IMR-90 (cell line): ENCODE data around the gene CREB1. TPM values are rescaled to one million over a fixed set of nuclear protein-coding genes. Genes with fewer than 3 reads are reported as not detected.
"Not testable (repeated sequence)": the region's sequence is repeated elsewhere in the genome, so short reads cannot be mapped to it uniquely, and the experiment has no call there.

Experiments used
- ATAC-seq: fragments of 200-7000 bp; cut with Tn5 transposase; 2 replicates; pipeline ENCODE4 v1.9.1; 2020; ENCODE audit warnings: low read depth, mild to moderate bottlenecking, moderate library complexity
- BruUV-seq: library from RNA; stranded (reverse); fragments of 400-500 nt; replicated peaks from 2 replicates; lab custom pipeline; 2021; lab: Mats Ljungman, UMichigan
- CTCF ChIA-PET: fragments of 300-600 bp; formaldehyde crosslinking; extraction: SDS; loops from one replicate; lab custom pipeline; 2021; ENCODE audit warnings: antibody characterized with exemption; lab: Yijun Ruan, JAX
- POLR2A ChIA-PET: fragments of 300-600 bp; sonication (Branson Sonifier 250); formaldehyde crosslinking; loops from one replicate; lab custom pipeline; 2022; ENCODE audit warnings: antibody characterized with exemption; ENCODE audit not compliant: unreplicated experiment; lab: Charles Lee
- DNase-seq: peaks from one replicate; pipeline ENCODE4 v3.0.0; 2013
- H2AFZ ChIP-seq: replicated peaks from 2 replicates; pipeline ENCODE3; 2013; ENCODE audit warnings: low read length, mild to moderate bottlenecking; ENCODE audit not compliant: poor library complexity
- H2AK5ac ChIP-seq: 2 replicates; pipeline ENCODE4 v1.6.1; 2013; ENCODE audit warnings: low read depth, low read length, inconsistent platforms
- H2AK9ac ChIP-seq: replicated peaks from 2 replicates; pipeline ENCODE3; 2013; ENCODE audit warnings: mild to moderate bottlenecking, low read depth, low read length, moderate library complexity; ENCODE audit not compliant: poor library complexity
- H2BK120ac ChIP-seq: 2 replicates; pipeline ENCODE4 v1.6.1; 2013; ENCODE audit warnings: low read depth, low read length, inconsistent platforms
- H2BK15ac ChIP-seq: 3 replicates; pipeline ENCODE4 v1.6.1; 2013; ENCODE audit warnings: low read depth, low read length, inconsistent platforms
- H2BK20ac ChIP-seq: 2 replicates; pipeline ENCODE4 v1.6.1; 2013; ENCODE audit warnings: low read depth, mild to moderate bottlenecking, inconsistent platforms, low read length, moderate library complexity
- H2BK5ac ChIP-seq: 2 replicates; pipeline ENCODE4 v1.6.1; 2013; ENCODE audit warnings: mild to moderate bottlenecking, low read depth, low read length, inconsistent platforms; ENCODE audit not compliant: poor library complexity, severe bottlenecking
- H3K14ac ChIP-seq: replicated peaks from 2 replicates; pipeline ENCODE4 v1.6.1; 2013; ENCODE audit warnings: low read depth, low read length, inconsistent platforms
- H3K18ac ChIP-seq: 2 replicates; pipeline ENCODE4 v1.6.1; 2013; ENCODE audit warnings: low read depth, low read length, control low read depth
- H3K23ac ChIP-seq: 2 replicates; pipeline ENCODE4 v1.6.1; 2013; ENCODE audit warnings: low read depth, low read length, inconsistent platforms
- H3K27ac ChIP-seq: 2 replicates; pipeline ENCODE4 v1.5.1; 2013; ENCODE audit warnings: mild to moderate bottlenecking, control low read depth, low read length; ENCODE audit not compliant: insufficient read depth
- H3K27me3 ChIP-seq: 2 replicates; pipeline ENCODE4 v1.6.1; 2013; ENCODE audit warnings: low read length; ENCODE audit not compliant: control insufficient read depth, insufficient read depth
- H3K36me3 ChIP-seq: 2 replicates; pipeline ENCODE4 v1.6.1; 2013; ENCODE audit warnings: low read length, mixed read lengths; ENCODE audit not compliant: control insufficient read depth, insufficient read depth
- H3K4ac ChIP-seq: 2 replicates; pipeline ENCODE4 v1.6.1; 2013; ENCODE audit warnings: low read depth, low read length, inconsistent platforms
- H3K4me1 ChIP-seq: 2 replicates; pipeline ENCODE4 v1.6.1; 2013; ENCODE audit warnings: low read length, mixed read lengths; ENCODE audit not compliant: control insufficient read depth, insufficient read depth
- H3K4me2 ChIP-seq: 2 replicates; pipeline ENCODE4 v1.6.1; 2013; ENCODE audit warnings: low read depth, mild to moderate bottlenecking, control low read depth, low read length, moderate library complexity
- H3K4me3 ChIP-seq: 2 replicates; pipeline ENCODE4 v1.5.1; 2013; ENCODE audit warnings: low read depth, mild to moderate bottlenecking, control low read depth, low read length, moderate library complexity; ENCODE audit not compliant: insufficient read depth
- H3K56ac ChIP-seq: 2 replicates; pipeline ENCODE4 v1.6.1; 2013; ENCODE audit warnings: low read length, inconsistent platforms; ENCODE audit not compliant: insufficient read depth; ENCODE audit errors: extremely low read depth
- H3K79me1 ChIP-seq, 2 experiments: 2 replicates each; pipeline ENCODE4 v1.6.1; 2013; ENCODE audit warnings: low read length in 2 of 2, inconsistent platforms in 1 of 2, low read depth in 1 of 2
- H3K9ac ChIP-seq: 2 replicates; pipeline ENCODE4 v1.6.1; 2013; ENCODE audit warnings: low read depth, low read length, control low read depth
- H3K9me1 ChIP-seq: 2 replicates; pipeline ENCODE4 v1.6.1; 2013; ENCODE audit warnings: low read length, inconsistent platforms; ENCODE audit not compliant: insufficient read depth
- H3K9me3 ChIP-seq: 2 replicates; pipeline ENCODE4 v1.6.1; 2013; ENCODE audit warnings: low read length; ENCODE audit not compliant: control insufficient read depth, insufficient read depth
- H4K20me1 ChIP-seq: 2 replicates; pipeline ENCODE4 v1.6.1; 2013; ENCODE audit warnings: low read length, inconsistent platforms; ENCODE audit not compliant: insufficient read depth
- H4K5ac ChIP-seq: 2 replicates; pipeline ENCODE4 v1.6.1; 2013; ENCODE audit warnings: mild to moderate bottlenecking, low read depth, low read length, control low read depth
- H4K8ac ChIP-seq, 2 experiments: 2 replicates each; pipeline ENCODE4 v1.6.1; 2013; ENCODE audit warnings: low read depth in 2 of 2, low read length in 2 of 2, control low read depth in 1 of 2, inconsistent platforms in 1 of 2
- H4K91ac ChIP-seq: 2 replicates; pipeline ENCODE4 v1.6.1; 2013; ENCODE audit warnings: low read depth, low read length, inconsistent platforms; ENCODE audit not compliant: insufficient read depth
- WGBS, 2 experiments: methylation state at CpG; one replicate each; pipeline versions ENCODE4 v1.1.5 to v1.1.7; 2013; ENCODE audit warnings: missing lambda C conversion rate in 2 of 2; ENCODE audit not compliant: insufficient read length in 1 of 2; ENCODE audit errors: extremely low coverage in 2 of 2; 5-methylcytosine and 5-hydroxymethylcytosine counted together
- dilution Hi-C: fragments of 300-500 bp; cut with HindIII; formaldehyde crosslinking; loops from one replicate; pipeline ENCODE4 v1.14.3; 2018; ENCODE audit warnings: low sequenced_read_pairs; ENCODE audit not compliant: unreplicated experiment
- in situ Hi-C: fragments of 300-500 bp; cut with MboI; formaldehyde crosslinking; loops from 3 replicates; pipeline ENCODE4 v1.14.3; 2019; ENCODE audit warnings: low sequenced_read_pairs, inconsistent platforms, mixed read lengths
- intact Hi-C: fragments of 100-400 bp; cut with micrococcal nuclease; formaldehyde crosslinking; loops from 2 replicates; pipeline ENCODE4 v1.10.0; 2022
- polyA plus RNA-seq, 3 experiments: library from polyadenylated mRNA; depleted of rRNA; stranded (reverse); fragments of >200 nt; gene quantifications; 2 replicates each; pipeline ENCODE4 v1.2.3, GENCODE V29; 2012; ENCODE audit warnings: low replicate concordance in 1 of 3
- total RNA-seq: library from RNA; depleted of rRNA; stranded (reverse); fragments of >200 nt; gene quantifications from 2 replicates; pipeline ENCODE4 v1.2.3, GENCODE V29; 2012; rRNA removed

CREB1 gene
- total and polyA plus RNA-seq, 2 of the 4 experiments (the other 2 are of a cell fraction) = 22.4 to 94.5 TPM

GRCh38 chr2:207646582-207646981 lies 116.8 kb downstream of the CREB1 start:
- intact Hi-C loops, DNase-seq, H2BK15ac ChIP-seq, POLR2A ChIA-PET, H3K79me1 ChIP-seq, H3K4me2 ChIP-seq, H4K5ac ChIP-seq, H2AK9ac ChIP-seq, H4K20me1 ChIP-seq, H3K23ac ChIP-seq, H3K56ac ChIP-seq, H2BK20ac ChIP-seq, H3K4ac ChIP-seq, H2BK120ac ChIP-seq, H3K36me3 ChIP-seq, H3K4me3 ChIP-seq, H3K9ac ChIP-seq, H4K91ac ChIP-seq, BruUV-seq, H4K8ac ChIP-seq, dilution Hi-C loops, ATAC-seq, H2AFZ ChIP-seq, H3K9me3 ChIP-seq, H2AK5ac ChIP-seq, H3K27me3 ChIP-seq, H3K18ac ChIP-seq, H2BK5ac ChIP-seq, H3K14ac ChIP-seq, CTCF ChIA-PET, H3K9me1 ChIP-seq, H3K4me1 ChIP-seq, H3K27ac ChIP-seq: not testable (repeated sequence)
- no CpG with 5 or more reads among the region's 7 CpGs for WGBS, 2 experiments
- in situ Hi-C loops = loop anchor here (25.0 kb wide), 1 partner anchor 416 kb away; no protein-coding TSS in a partner anchor

Other genes starting within 250 kb of the CREB1 start
- 5.9 and 11.4 TPM in 2 replicates for gene METTL21A, start 95.4 kb downstream of the CREB1 start, total RNA-seq
- gene METTL21A, start 95.4 kb downstream of the CREB1 start, polyA plus RNA-seq (2012; rRNA removed) = 11.1 and 11.6 TPM in 2 replicates
- 5.4 and 6.7 TPM in 2 replicates for gene CCNYL1, start 181.7 kb downstream of the CREB1 start, total RNA-seq
- 5.7 and 7.3 TPM in 2 replicates for gene CCNYL1, start 181.7 kb downstream of the CREB1 start, polyA plus RNA-seq (2012; rRNA removed)
- under 0.01 TPM in 2 replicates for gene FZD5, start 239.9 kb downstream of the CREB1 start, total RNA-seq
- gene FZD5, start 239.9 kb downstream of the CREB1 start, polyA plus RNA-seq (2012; rRNA removed) = 0.09 and 0.11 TPM in 2 replicates